Mucosa of stomach (tissue), 1 donor: Measurements from ENCODE around the gene CHST10.

Experiments
- H3K27me3 ChIP-seq: one replicate; pipeline ENCODE4 v1.7.0; 2013; ENCODE audit warnings: mild to moderate bottlenecking, low read length; ENCODE audit not compliant: control insufficient read depth, insufficient read depth
- H3K36me3 ChIP-seq: one replicate; pipeline ENCODE4 v1.7.0; 2013; ENCODE audit warnings: low read length; ENCODE audit not compliant: control insufficient read depth, insufficient read depth
- H3K4me1 ChIP-seq: one replicate; pipeline ENCODE4 v1.7.0; 2013; ENCODE audit warnings: mild to moderate bottlenecking, low read length; ENCODE audit not compliant: control insufficient read depth, insufficient read depth
- H3K4me3 ChIP-seq: one replicate; pipeline ENCODE4 v1.7.0; 2013; ENCODE audit warnings: low read length
- H3K9ac ChIP-seq: one replicate; pipeline ENCODE4 v1.7.0; 2013; ENCODE audit warnings: mild to moderate bottlenecking, low read length, moderate library complexity
- H3K9me3 ChIP-seq: one replicate; pipeline ENCODE4 v1.7.0; 2013; ENCODE audit warnings: mild to moderate bottlenecking, low read length, moderate library complexity; ENCODE audit not compliant: control insufficient read depth
- donor health status: Pancreatic carcinoma.

Gene CHST10

DNA sequence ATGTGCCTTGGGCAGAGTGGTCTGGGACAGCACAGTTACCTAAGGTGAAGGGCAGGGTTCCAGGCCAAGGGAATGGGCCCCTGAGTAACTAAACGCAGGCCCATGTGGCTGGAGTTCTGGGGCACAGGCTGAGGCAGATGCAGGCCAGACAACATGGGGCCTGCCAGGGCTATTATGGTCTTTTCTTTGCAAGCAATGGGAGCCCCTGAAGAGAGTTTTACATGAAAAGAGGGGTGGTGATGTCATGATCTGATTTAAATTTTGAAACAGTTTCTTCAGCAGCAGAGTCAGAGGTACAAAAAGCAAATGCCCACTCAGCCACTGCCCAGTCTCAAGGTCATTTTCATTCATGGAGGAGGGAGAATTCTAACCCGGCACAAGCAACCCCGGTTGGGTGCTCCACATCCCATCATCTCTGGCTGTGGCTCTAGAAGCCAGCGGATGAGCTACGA, 5.6 kb downstream of the CHST10 start:
- H3K4me3 ChIP-seq: no peak overlapping the region
- peaks cover 3% of the 10 kb centered on the region for H3K27me3 ChIP-seq
- H3K4me1 ChIP-seq: no peaks in the 10 kb centered on the region
- H3K36me3 ChIP-seq: no peaks in the 10 kb centered on the region
- H3K9me3 ChIP-seq: no peaks in the 10 kb centered on the region
- no peak overlapping the region for H3K9ac ChIP-seq

GRCh38 chr2:100409975-100410647, 7.4 kb downstream of the CHST10 start:
- Histone ChIP-seq H3K9ac (no peak overlapping the region), H3K27me3 (no peaks in the 10 kb centered on the region), H3K9me3 (no peaks in the 10 kb centered on the region), H3K4me3 (no peak overlapping the region), H3K4me1 (no peaks in the 10 kb centered on the region), H3K36me3 (no peaks in the 10 kb centered on the region)

GRCh38 chr2:100409461-100409860, 8.0 kb downstream of the CHST10 start:
- no peak overlapping the region for H3K9ac ChIP-seq
- H3K27me3 ChIP-seq: no peaks in the 10 kb centered on the region
- no peaks in the 10 kb centered on the region for H3K36me3 ChIP-seq
- no peaks in the 10 kb centered on the region for H3K4me1 ChIP-seq
- H3K9me3 ChIP-seq: no peaks in the 10 kb centered on the region
- no peak overlapping the region for H3K4me3 ChIP-seq

GRCh38 chr2:100408941-100409340, 8.5 kb downstream of the CHST10 start:
- no peak overlapping the region for H3K4me3 ChIP-seq

GRCh38 chr2:100408104-100408503, 9.4 kb downstream of the CHST10 start:
- no peaks in the 10 kb centered on the region for H3K9me3 ChIP-seq
- no peaks in the 10 kb centered on the region for H3K27me3 ChIP-seq
- no peak overlapping the region for H3K4me3 ChIP-seq
- no peak overlapping the region for H3K9ac ChIP-seq
- H3K36me3 ChIP-seq: no peaks in the 10 kb centered on the region
- no peaks in the 10 kb centered on the region for H3K4me1 ChIP-seq

More at GRCh38 chr2:100408941-100409340, 8.5 kb downstream of the CHST10 start:
- H3K36me3 ChIP-seq: no peaks in the 10 kb centered on the region
- no peaks in the 10 kb centered on the region for H3K9me3 ChIP-seq
- no peaks in the 10 kb centered on the region for H3K4me1 ChIP-seq
- H3K9ac ChIP-seq: no peak overlapping the region
- H3K27me3 ChIP-seq: no peaks in the 10 kb centered on the region

DNA sequence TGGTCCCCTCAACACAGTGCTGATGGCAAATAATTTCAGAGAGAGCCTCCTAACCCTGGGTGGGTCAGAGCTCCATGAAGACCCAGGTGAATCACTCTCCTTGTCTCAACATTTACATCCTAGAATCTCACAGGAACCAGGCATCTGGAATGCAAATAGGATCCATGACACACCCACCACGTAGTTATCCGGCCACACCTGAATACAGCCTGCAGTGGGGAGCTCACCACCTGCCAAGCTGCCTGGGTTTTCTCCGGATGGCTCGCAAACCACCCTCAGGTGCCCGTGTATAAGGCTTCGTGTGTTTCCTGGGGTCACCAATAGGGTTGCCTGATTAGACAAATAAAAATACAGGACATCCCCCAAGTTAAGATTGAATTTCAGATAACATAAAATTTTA, 9.9 kb downstream of the CHST10 start:
- no peak overlapping the region for H3K4me3 ChIP-seq
- H3K9ac ChIP-seq: no peak overlapping the region
- H3K9me3 ChIP-seq: no peaks in the 10 kb centered on the region
- no peaks in the 10 kb centered on the region for H3K4me1 ChIP-seq
- H3K27me3 ChIP-seq: no peaks in the 10 kb centered on the region
- no peaks in the 10 kb centered on the region for H3K36me3 ChIP-seq

DNA sequence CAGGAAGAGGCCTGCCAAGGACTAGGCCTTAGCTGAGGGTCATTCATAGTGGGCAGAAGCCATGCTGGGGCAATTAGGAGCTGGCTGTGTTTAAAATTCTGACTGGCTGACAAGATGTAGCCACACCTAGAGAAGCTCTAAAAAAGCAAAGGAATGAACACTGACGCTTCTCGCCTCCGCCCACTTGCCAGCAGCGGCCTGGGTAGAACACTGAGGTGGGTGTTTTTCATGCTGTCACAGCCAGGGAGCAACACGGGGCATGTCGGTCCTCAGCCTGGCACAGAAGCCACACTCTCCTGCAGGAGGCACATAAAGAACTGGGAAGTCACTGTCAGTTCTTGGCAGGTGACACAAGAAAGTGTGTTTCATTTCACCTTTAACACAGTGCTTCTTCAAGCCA, 10.4 kb downstream of the CHST10 start:
- Histone ChIP-seq H3K27me3 (no peaks in the 10 kb centered on the region), H3K4me3 (no peak overlapping the region), H3K4me1 (no peaks in the 10 kb centered on the region), H3K9ac (no peak overlapping the region), H3K9me3 (no peaks in the 10 kb centered on the region), H3K36me3 (no peaks in the 10 kb centered on the region)

GRCh38 chr2:100406120-100406508, 11.4 kb downstream of the CHST10 start:
- H3K4me3 ChIP-seq: no peak overlapping the region
- H3K9ac ChIP-seq: no peak overlapping the region
- H3K36me3 ChIP-seq: no peaks in the 10 kb centered on the region
- H3K4me1 ChIP-seq: no peaks in the 10 kb centered on the region
- H3K27me3 ChIP-seq: no peaks in the 10 kb centered on the region
- no peaks in the 10 kb centered on the region for H3K9me3 ChIP-seq

- H3K9ac ChIP-seq: no peak overlapping the region
- H3K36me3 ChIP-seq: no peaks in the 10 kb centered on the region
- no peaks in the 10 kb centered on the region for H3K27me3 ChIP-seq
These were observed 11.9 kb downstream of the CHST10 start for GRCh38 chr2:100405403-100406119.

DNA sequence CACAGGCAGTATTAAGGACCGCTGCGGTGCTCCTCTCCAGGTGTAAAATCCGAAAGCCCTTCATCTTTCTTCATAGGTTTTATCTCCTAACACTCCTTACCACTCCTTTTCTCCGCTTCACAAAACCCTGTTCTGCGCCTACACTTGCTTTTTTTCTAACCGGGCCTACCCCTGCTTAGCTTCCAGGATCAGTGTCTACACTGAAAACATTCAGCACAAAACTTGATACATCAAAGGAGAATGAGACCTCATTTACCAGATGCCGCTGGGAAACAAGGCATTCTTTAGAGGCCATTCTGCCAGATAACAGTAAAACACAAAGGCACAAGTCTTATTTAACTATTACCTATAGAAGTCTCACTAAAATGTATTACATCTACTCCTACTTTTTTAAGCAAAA, 13.1 kb downstream of the CHST10 start:
- no peak overlapping the region for H3K4me3 ChIP-seq
- no peaks in the 10 kb centered on the region for H3K9me3 ChIP-seq
- H3K4me1 ChIP-seq: no peaks in the 10 kb centered on the region
- no peaks in the 10 kb centered on the region for H3K27me3 ChIP-seq
- H3K9ac ChIP-seq: no peak overlapping the region
- no peaks in the 10 kb centered on the region for H3K36me3 ChIP-seq

More at GRCh38 chr2:100405403-100406119, 11.9 kb downstream of the CHST10 start:
- Histone ChIP-seq H3K9me3 (no peaks in the 10 kb centered on the region), H3K4me1 (no peaks in the 10 kb centered on the region), H3K4me3 (no peak overlapping the region)

DNA sequence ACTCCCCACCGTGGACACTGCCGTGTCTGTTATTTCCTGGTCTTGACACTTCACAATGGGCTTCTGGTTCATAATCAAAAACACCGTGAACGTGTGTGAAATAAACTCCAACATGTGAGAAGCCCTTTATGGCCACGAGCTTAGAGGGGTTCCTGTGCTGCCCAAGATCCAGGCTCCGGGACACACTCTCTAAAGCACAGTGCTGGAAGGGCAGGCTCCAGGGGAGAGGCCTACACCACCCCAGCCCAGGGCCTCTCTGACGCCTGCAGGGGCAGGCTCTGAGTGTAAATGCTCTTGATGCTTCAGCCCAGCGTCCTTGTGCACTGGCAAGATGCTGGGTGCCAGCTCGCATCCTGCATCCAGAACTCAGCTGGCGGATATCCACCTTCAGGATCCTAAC, 13.7 kb downstream of the CHST10 start:
- Histone ChIP-seq H3K4me1 (no peaks in the 10 kb centered on the region), H3K9me3 (no peaks in the 10 kb centered on the region), H3K4me3 (no peak overlapping the region), H3K9ac (no peak overlapping the region), H3K36me3 (no peaks in the 10 kb centered on the region), H3K27me3 (no peaks in the 10 kb centered on the region)

DNA sequence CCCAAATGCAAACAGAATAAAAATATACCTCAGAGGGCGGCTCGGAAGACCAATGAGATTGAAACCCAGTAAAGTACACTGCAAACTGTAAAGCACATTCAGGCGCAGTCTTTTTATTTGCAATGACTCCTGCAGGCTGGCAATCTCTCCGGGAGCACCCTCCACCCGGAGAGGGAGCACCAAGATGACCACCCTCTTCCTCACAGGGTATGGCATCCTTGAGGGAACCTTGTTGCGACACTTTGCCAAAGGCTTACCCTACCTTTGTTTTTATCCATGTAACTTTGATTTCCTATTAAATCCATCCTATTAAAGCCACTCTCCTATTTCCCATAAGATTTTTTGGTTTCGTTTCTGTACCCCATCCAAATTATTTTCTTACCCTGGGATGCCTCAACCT, 16.2 kb downstream of the CHST10 start:
- no peak overlapping the region for H3K4me3 ChIP-seq
- no peaks in the 10 kb centered on the region for H3K36me3 ChIP-seq
- no peaks in the 10 kb centered on the region for H3K9me3 ChIP-seq
- H3K4me1 ChIP-seq: no peaks in the 10 kb centered on the region
- H3K9ac ChIP-seq: no peak overlapping the region
- no peaks in the 10 kb centered on the region for H3K27me3 ChIP-seq
